ENCODE data around the gene GFPT1.
"Not testable (repeated sequence)": the region's sequence is repeated elsewhere in the genome, so short reads cannot be mapped to it uniquely, and the experiment has no call there.

GFPT1 gene

GRCh38 chr2:69386789-69387734 lies at the start of gene GFPT1:
Gene GFPT1, minus strand, starts transcription at chr2:69387227. Its CDS starts 156 bp downstream, at chr2:69387071.
- DNase-seq (ENCODE audit: low read depth in 1 of 2, low spot score in 1 of 2) = peak; percentile 83 to 84

GRCh38 chr2:69436596-69436937 lies 49.5 kb upstream of the GFPT1 start:
- no peak for DNase-seq (ENCODE audit: low read depth in 1 of 2, low spot score in 1 of 2)

GRCh38 chr2:69434753-69435152 lies 47.7 kb upstream of the GFPT1 start:
- DNase-seq (ENCODE audit: low read depth in 1 of 2, low spot score in 1 of 2) = no peak

- DNase-seq (ENCODE audit: low read depth in 1 of 2, low spot score in 1 of 2) = no peak
Observed at GRCh38 chr2:69429491-69430183, 42.6 kb upstream of the GFPT1 start.

DNA sequence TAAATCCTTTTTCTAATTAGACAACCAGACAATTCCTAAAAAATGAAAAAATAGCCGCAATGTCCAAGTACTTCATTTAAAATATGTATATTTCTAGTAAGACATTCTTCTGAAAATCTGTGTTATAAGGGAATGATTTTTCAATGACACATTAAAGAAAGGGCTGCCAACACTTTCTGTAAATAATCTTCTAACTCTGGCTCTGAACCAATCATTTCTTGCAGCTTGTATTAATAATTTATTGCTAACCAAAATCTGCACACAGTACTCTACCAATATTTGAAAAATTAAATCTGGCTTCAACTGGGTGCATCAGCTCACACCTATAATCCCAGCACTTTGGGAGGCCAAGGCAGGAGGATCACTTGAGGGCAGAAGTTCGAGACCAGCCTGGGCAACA lies 42.0 kb upstream of the GFPT1 start:
- DNase-seq (ENCODE audit: low read depth in 1 of 2, low spot score in 1 of 2) = no peak

GRCh38 chr2:69424419-69424818 lies 37.4 kb upstream of the GFPT1 start:
- DNase-seq (ENCODE audit: low read depth in 1 of 2, low spot score in 1 of 2) = no peak

GRCh38 chr2:69422198-69422597 lies 35.2 kb upstream of the GFPT1 start:
- DNase-seq (ENCODE audit: low read depth in 1 of 2, low spot score in 1 of 2) = no peak

DNA sequence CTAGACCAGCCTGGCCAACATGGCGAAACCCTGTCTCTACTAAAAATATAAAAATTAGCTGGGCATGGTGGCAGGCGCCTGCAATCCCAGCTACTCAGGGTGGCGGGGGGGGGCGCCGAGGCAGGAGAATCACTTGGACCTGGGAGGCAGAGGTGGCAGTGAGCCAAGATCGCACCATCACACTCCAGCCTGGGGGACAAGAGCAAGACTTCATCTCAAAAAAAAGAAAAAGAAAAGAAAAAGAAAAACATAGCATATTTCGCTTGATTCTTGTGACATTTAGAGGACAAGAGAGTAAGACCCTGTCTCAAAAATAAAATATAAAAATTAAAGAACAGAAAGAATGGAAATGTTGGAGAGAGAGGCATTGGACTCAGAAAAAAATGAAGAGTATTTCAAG lies 32.1 kb upstream of the GFPT1 start:
- not testable (repeated sequence) for DNase-seq (ENCODE audit: low read depth in 1 of 2, low spot score in 1 of 2)

GRCh38 chr2:69416147-69416546 lies 29.1 kb upstream of the GFPT1 start:
- DNase-seq (ENCODE audit: low read depth in 1 of 2, low spot score in 1 of 2) = no peak

GRCh38 chr2:69411120-69411519 lies 24.1 kb upstream of the GFPT1 start:
- no peak for DNase-seq (ENCODE audit: low read depth in 1 of 2, low spot score in 1 of 2)

DNA sequence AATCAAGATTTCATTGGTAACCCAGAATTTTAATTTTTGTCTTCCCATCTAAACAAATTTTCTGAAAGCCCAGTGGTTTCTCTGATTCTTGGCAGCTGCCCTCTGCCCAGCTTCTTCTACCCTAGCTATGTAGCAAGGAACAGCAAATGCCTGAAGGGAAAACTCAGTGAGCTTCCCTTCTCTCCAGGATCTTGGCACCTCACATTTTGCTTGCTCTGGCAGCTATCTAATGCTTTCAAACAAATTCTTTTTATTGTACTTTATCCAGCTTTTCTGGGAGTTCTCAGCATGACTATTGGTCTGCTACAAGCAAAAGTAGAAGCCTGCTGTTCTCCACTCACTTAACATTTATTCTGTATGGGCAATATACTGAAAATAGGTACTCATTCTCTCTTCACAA lies 18.3 kb upstream of the GFPT1 start:
- DNase-seq (ENCODE audit: low read depth in 1 of 2, low spot score in 1 of 2) = no peak

GRCh38 chr2:69400121-69400520 lies 13.1 kb upstream of the GFPT1 start:
- no peak for DNase-seq (ENCODE audit: low read depth in 1 of 2, low spot score in 1 of 2)

GRCh38 chr2:69397234-69397633 lies 10.2 kb upstream of the GFPT1 start:
- no peak for DNase-seq (ENCODE audit: low read depth in 1 of 2, low spot score in 1 of 2)

- DNase-seq (ENCODE audit: low read depth in 1 of 2, low spot score in 1 of 2) = no peak
Observed at GRCh38 chr2:69395866-69396265, 8.8 kb upstream of the GFPT1 start.

DNA sequence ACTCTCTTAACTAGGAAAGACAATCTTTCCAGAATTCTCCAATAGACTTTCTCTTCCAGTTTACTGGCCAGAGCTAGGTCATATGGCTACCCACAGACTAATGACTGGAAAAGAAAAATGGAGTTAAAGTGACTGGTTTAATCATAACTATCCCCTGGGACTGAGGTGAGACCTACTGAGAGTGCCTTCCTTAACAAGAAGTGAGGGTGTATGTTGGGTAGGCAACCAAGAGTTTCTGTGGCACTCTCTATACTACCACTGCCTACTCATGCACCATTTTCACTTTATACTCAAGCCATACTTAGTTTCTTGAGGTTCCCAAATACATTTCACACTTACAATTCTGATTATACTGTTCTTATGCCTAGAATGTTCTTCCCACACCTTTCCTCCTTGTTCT lies 6.9 kb upstream of the GFPT1 start:
- DNase-seq (ENCODE audit: low read depth in 1 of 2, low spot score in 1 of 2) = no peak

DNA sequence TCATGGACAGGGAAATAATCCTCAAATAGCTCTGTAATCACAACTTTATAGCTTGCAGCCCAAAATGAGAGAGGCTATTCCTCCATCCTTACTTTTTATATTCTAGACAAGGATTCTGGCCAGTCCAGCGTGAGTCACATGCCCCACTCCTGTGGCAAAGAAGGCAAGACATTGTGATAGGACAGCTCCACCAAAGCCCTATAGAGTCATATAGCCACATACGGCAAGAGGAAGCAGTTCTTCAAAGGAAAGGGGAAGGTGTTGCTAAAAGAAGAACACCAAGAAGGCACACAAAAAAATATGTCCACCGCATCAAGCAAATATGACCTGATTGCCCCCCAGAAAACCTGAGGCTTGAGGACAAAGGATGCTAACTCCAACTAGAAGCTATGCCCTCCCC lies 3.4 kb upstream of the GFPT1 start:
- DNase-seq (ENCODE audit: low read depth in 1 of 2, low spot score in 1 of 2) = no peak

GRCh38 chr2:69390001-69390400 lies 3.0 kb upstream of the GFPT1 start:
- no peak for DNase-seq (ENCODE audit: low read depth in 1 of 2, low spot score in 1 of 2)

- no peak for DNase-seq (ENCODE audit: low read depth in 1 of 2, low spot score in 1 of 2)
Observed at GRCh38 chr2:69389271-69389670, 2.2 kb upstream of the GFPT1 start.

DNA sequence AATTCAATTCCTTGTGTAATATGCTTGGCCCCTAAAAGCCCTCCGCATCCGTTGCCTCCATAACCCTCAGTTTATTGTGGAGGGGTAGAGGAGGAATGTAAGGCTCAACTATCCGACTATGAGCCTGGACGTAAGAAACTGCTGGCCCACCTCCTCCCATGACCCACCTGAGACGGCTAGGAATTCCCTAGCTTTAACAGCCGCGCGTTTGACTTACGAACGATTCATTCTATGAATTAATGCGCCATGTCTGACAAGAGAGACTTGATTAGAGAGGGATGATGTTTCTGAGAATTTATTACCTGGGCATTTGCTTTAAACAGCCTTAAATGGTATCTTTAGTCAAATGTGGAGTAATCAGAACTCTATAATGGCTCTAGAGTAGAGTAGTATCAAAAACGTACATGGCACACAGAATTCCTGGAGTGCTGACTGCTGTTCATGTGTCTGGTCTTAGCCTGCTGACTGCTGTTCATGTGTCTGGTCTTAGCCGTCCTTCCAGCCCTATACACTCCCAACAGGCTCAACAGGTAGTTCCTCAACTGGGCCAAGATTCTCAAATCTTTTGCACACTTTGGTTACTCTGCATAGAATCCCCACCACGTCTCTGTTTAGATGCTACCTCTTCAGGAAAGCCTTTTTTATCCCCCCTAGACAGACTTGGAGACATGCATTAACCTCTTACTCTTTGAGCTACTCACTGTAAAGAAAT lies 899 bp upstream of the GFPT1 start:
- DNase-seq (ENCODE audit: low read depth in 1 of 2, low spot score in 1 of 2) = no peak

DNA sequence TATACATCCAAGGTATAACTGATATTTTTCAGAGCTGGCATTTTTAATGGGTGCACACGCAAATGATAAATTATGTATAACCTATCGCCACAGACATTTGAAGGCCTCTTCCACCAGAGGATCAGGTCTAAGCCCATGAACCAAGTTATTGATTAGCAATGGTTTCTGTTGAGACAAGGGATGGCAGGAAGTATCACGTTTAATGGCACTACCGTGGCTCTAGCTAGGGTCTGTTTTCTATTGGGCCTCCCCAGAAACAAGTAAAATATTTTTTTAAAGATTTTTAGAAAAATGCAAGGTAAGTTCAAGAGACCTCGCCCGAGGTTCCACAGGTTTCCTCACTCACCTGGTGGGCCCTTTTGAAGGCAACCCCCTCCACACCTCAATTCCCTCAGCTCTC lies 667 bp downstream of the GFPT1 start:
- DNase-seq (ENCODE audit: low read depth in 1 of 2, low spot score in 1 of 2) = no peak

GRCh38 chr2:69385443-69386151 lies 1.4 kb downstream of the GFPT1 start:
- no peak for DNase-seq (ENCODE audit: low read depth in 1 of 2, low spot score in 1 of 2)

Measured in activated CD4-positive, alpha-beta T cell treated with anti-CD3 and anti-CD28 coated beads, Interleukin-2, amount 50 U/mL, for 24 hours (primary cell).